Choroid plexus epithelial cell (primary cell): ENCODE data around the gene SLC11A1.

Source experiments
- DNase-seq: peaks from one replicate; pipeline ENCODE4 v3.0.0-alpha.2; 2010; ENCODE audit warnings: low read depth
- H3K4me3 ChIP-seq: 2 replicates; pipeline ENCODE4 v1.5.1; 2011; ENCODE audit warnings: low read depth, mild to moderate bottlenecking, control low read depth, low read length, moderate library complexity
- CTCF ChIP-seq: conservative IDR thresholded peaks from 2 replicates; pipeline ENCODE4 v1.5.1; 2011; ENCODE audit warnings: low read depth, mild to moderate bottlenecking, control low read depth, inconsistent platforms, low read length, moderate library complexity

Gene SLC11A1

GRCh38 chr2:218404351-218405085 lies 22.4 kb downstream of the SLC11A1 start:
- no peak for DNase-seq
- no peak overlapping the region for H3K4me3 ChIP-seq
- no peak for TF ChIP-seq CTCF

- no peak for TF ChIP-seq CTCF
- DNase-seq = no peak
- peak overlapping the region; percentile 52 for H3K4me3 ChIP-seq
Observed at GRCh38 chr2:218405086-218405745, 23.1 kb downstream of the SLC11A1 start.

- H3K4me3 ChIP-seq = peak overlapping the region; percentile 52
- no peak for TF ChIP-seq CTCF
- DNase-seq = no peak
Observed at GRCh38 chr2:218405746-218406208, 23.7 kb downstream of the SLC11A1 start.

- peak; percentile 94 for DNase-seq
- peak overlapping the region; percentile 52 for H3K4me3 ChIP-seq
- peak; percentile 82 for TF ChIP-seq CTCF
Observed at GRCh38 chr2:218406209-218406948, 24.3 kb downstream of the SLC11A1 start.

GRCh38 chr2:218406949-218407618 lies 25.0 kb downstream of the SLC11A1 start:
- no peak for TF ChIP-seq CTCF
- peak; percentile 69 for DNase-seq
- H3K4me3 ChIP-seq = peak overlapping the region; percentile 51

- no peak for TF ChIP-seq CTCF
- H3K4me3 ChIP-seq = no peak overlapping the region
Observed at GRCh38 chr2:218407717-218408116, 25.6 kb downstream of the SLC11A1 start.

More at GRCh38 chr2:218407717-218408116, 25.6 kb downstream of the SLC11A1 start:
- DNase-seq = no peak
